Activated CD8-positive, alpha-beta memory T cell treated with anti-CD3 and anti-CD28 coated beads for 4 hours (primary cell): Measurements from ENCODE around the gene USP34.
"Not testable (repeated sequence)": the region's sequence is repeated elsewhere in the genome, so short reads cannot be mapped to it uniquely, and the experiment has no call there.

Experiments
- DNase-seq, 2 donors: peaks; one replicate each; pipeline ENCODE4 v3.0.0-alpha.2; 2020; ENCODE audit warnings: low read depth in 2 of 2

USP34 gene, protein sequence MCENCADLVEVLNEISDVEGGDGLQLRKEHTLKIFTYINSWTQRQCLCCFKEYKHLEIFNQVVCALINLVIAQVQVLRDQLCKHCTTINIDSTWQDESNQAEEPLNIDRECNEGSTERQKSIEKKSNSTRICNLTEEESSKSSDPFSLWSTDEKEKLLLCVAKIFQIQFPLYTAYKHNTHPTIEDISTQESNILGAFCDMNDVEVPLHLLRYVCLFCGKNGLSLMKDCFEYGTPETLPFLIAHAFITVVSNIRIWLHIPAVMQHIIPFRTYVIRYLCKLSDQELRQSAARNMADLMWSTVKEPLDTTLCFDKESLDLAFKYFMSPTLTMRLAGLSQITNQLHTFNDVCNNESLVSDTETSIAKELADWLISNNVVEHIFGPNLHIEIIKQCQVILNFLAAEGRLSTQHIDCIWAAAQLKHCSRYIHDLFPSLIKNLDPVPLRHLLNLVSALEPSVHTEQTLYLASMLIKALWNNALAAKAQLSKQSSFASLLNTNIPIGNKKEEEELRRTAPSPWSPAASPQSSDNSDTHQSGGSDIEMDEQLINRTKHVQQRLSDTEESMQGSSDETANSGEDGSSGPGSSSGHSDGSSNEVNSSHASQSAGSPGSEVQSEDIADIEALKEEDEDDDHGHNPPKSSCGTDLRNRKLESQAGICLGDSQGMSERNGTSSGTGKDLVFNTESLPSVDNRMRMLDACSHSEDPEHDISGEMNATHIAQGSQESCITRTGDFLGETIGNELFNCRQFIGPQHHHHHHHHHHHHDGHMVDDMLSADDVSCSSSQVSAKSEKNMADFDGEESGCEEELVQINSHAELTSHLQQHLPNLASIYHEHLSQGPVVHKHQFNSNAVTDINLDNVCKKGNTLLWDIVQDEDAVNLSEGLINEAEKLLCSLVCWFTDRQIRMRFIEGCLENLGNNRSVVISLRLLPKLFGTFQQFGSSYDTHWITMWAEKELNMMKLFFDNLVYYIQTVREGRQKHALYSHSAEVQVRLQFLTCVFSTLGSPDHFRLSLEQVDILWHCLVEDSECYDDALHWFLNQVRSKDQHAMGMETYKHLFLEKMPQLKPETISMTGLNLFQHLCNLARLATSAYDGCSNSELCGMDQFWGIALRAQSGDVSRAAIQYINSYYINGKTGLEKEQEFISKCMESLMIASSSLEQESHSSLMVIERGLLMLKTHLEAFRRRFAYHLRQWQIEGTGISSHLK (N-terminal part only)

GRCh38 chr2:61470965-61471904 lies at the start of gene USP34:
USP34 (minus strand) TSS chr2:61471087; CDS start chr2:61470692, 395 bp downstream.
- DNase-seq = peak; percentile 85 to 87

GRCh38 chr2:61520261-61520660 lies 49.4 kb upstream of the USP34 start:
- no peak for DNase-seq

DNA sequence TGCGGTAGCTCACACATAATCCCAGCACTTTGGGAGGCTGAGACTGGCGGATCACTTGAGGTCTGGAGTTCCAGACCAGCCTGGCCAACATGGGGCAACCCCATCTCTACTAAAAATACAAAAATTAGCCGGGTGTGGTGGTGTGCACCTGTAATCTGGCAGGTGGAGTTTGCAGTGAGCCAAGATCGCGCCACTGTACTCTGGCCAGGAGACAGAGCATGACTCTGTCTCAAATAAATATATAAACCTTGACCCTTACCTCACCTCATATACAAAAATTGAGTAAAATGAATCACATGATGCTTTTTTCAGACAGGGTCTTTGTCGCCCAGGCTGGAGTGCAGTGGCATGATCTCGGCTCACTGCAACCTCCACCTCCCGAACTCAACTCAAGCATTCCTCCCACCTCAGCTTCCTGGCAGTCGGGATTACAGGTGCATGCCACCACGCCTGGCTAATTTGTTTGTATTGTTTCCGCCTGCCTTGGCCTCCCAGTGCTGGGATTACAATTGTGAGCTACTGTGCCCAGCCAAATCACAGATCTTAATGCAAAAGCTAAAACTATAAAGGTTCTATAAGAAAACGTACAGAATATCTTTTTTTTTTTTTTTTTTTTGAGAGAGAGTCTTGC lies 42.0 kb upstream of the USP34 start:
- DNase-seq = no peak

- DNase-seq = no peak
Observed at GRCh38 chr2:61510674-61511671, 40.1 kb upstream of the USP34 start.

DNA sequence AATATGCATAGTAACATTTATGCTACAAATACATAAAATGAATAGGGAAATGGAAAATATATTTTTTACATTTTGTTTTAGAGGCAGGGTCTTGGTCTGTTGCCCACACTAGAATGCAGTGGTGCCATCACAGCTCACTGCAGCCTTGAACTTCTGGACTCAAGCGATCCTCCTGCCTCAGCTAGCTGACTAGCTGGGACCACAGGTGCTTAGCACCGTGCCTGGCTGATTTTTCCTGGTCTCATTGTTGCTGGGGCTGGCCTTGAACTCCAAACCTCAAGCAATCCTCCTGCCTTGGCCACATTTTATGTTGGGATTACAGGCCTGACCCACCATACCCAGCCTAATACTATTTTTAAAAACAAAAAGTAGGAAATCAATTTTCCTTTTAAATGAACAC lies 34.1 kb upstream of the USP34 start:
- no peak for DNase-seq

DNA sequence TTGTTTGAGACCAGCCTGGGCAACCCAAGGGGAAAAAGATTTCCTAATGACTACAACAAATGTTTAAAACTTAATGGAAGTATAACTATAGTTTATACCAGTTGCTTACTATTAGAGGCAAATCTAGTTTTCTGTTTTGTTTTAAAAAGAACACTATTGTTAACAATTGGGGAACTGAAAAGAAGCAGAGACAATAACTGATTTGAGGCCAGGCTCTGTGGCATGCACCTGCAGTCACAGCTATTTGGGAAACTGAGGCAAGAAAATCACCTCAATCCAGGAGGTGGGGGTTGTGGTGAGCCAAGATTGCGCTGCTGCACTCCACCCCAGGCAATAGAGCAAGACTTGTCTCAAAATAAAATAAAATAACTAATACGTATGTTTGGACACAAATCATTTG lies 28.2 kb upstream of the USP34 start:
- DNase-seq = no peak

GRCh38 chr2:61493523-61493942 lies 22.6 kb upstream of the USP34 start:
- DNase-seq = no peak

DNA sequence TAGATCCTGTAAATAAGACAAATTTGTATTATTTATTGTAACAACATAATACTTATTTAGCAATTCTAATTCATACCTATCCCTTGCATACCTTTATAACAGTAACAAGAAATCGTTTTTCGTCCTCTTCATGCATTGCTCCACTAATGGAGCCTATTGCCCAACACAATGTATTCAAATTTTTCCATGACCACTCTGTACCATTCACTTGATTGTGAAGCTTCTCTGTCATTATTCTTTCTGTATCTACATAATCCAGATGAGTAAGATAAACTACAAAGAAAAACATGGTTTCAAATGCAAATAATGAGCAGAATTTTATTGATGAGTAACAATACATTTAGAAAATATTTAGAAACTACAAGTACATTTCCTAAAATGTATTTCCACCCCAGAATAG lies 21.6 kb upstream of the USP34 start:
- no peak for DNase-seq

- DNase-seq = no peak
Observed at GRCh38 chr2:61485281-61485680, 14.4 kb upstream of the USP34 start.

- no peak for DNase-seq
Observed at GRCh38 chr2:61478086-61478485, 7.2 kb upstream of the USP34 start.

GRCh38 chr2:61476929-61477589 lies 6.2 kb upstream of the USP34 start:
- DNase-seq = not testable (repeated sequence)

GRCh38 chr2:61471905-61472805 lies 1.3 kb upstream of the USP34 start:
- DNase-seq = no peak

DNA sequence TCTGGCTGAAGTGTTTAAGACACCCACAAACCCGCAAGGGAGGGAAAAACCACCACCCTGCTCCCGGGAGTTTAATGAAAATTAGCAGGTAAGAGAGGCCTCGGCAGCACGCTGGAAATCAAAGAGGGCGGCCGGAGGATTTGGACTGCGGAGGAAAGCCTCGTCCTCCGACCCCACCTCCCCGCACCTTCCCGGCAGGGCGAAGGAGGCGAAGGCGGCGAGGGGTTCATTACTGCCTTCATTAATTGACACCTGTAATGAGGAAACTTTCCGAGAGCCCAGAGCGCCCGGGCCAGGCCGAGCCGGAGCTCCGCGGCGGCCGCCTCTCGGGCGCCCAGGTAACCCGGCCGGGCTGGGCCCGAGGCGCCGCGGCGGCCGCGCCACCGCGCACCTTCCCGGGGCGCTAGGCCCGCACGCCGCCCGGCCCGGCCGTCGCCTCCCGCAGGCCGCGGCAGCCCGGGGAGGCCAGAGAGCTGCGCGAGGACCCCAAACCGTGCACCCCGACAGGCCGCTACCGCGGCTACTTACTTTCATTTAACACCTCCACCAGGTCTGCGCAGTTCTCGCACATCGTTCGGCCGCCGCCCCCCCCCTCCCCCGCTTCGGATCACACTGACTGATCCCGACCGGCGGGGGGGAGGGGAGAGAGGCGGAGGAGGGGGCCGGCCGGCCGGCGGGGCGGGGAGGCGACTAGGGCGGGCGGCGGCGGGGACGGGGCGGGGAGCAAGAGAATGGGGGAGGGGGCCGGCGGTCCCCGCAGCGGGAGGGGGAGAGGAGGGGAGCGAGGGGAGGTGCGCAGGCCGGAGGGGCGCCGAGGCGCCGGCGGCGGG lies 550 bp downstream of the USP34 start:
- peak; percentile 67 to 74 for DNase-seq

GRCh38 chr2:61469424-61470121 lies 1.3 kb downstream of the USP34 start:
- DNase-seq = no peak

- not testable (repeated sequence) for DNase-seq
Observed at GRCh38 chr2:61468231-61468630, 2.7 kb downstream of the USP34 start.

GRCh38 chr2:61465045-61465444 lies 5.8 kb downstream of the USP34 start:
- no peak for DNase-seq
